Right renal pelvis (tissue), 4 donors: ENCODE measurements around the gene MARCKSL1. TPM values are rescaled to one million over a fixed set of nuclear protein-coding genes. Genes with fewer than 3 reads are reported as not detected.
"Not testable (repeated sequence)": the region's sequence is repeated elsewhere in the genome, so short reads cannot be mapped to it uniquely, and the experiment has no call there.

Source experiments
- DNase-seq, 4 donors: peaks; one replicate each; pipeline ENCODE4 v3.0.0-alpha.2; 2013; ENCODE audit warnings: low read depth in 4 of 4, low spot score in 3 of 4, missing footprints in 1 of 4
- polyA plus RNA-seq, 4 donors: library from polyadenylated mRNA; unstranded; fragments of 120-200 nt; gene quantifications; one replicate each; pipeline ENCODE4 v1.2.1, GENCODE V29; 2013; ENCODE audit not compliant: insufficient read length in 4 of 4

Gene MARCKSL1
- polyA plus RNA-seq, result 100 to 1,000 TPM; 443 to 517 (median 479) TPM

GRCh38 chr1:32335790-32336590 is at the start of gene MARCKSL1:
MARCKSL1 (minus strand) TSS chr1:32336233; CDS start chr1:32336033, 200 bp downstream.
- peak in 3 of 4 donors; percentile 68 to 74 (median 70) for DNase-seq

DNA sequence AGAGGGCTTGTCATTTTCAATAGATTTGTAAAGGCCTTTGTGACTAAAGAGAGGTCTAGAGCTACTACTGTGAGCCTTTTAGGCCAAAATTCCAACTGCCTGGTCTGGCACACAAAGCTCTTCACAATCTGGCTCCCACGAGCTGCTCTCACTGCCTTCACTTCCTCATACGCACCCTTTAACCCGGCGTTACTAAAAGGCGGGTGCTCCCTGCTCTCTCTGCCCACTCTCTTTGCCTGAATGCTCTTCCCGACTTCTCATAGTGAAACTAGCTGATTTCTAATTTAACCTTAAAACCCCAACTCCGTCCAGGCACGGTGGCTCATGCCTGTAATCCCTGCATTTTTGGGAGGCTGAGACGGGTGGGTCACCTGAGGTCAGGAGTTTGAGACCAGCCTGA is 44.0 kb upstream of the MARCKSL1 start:
- no peak for DNase-seq

GRCh38 chr1:32377541-32378220 is 41.6 kb upstream of the MARCKSL1 start:
- no peak for DNase-seq

DNA sequence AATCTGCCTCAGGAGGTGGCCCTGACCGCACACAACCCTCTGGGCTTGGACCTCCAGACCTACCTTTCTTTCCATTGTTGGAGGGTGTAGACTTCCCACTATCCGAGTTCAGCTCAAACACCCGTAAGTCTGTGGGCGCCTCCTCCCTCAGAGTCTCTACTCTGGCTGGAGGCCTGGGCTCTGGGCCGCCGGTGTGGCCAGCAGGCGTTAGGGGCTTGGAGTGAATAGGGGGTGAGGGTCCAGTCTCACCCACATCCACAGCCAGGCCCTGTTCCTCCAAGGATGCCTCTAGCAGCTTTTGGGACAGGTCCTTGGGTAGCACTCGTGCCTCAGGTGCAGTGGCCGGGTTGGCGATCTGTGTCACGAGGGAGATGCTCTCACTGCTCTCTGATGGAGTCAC is 40.2 kb upstream of the MARCKSL1 start:
- no peak for DNase-seq

- DNase-seq, result no peak
These were observed 38.1 kb upstream of the MARCKSL1 start for GRCh38 chr1:32373996-32374592.

DNA sequence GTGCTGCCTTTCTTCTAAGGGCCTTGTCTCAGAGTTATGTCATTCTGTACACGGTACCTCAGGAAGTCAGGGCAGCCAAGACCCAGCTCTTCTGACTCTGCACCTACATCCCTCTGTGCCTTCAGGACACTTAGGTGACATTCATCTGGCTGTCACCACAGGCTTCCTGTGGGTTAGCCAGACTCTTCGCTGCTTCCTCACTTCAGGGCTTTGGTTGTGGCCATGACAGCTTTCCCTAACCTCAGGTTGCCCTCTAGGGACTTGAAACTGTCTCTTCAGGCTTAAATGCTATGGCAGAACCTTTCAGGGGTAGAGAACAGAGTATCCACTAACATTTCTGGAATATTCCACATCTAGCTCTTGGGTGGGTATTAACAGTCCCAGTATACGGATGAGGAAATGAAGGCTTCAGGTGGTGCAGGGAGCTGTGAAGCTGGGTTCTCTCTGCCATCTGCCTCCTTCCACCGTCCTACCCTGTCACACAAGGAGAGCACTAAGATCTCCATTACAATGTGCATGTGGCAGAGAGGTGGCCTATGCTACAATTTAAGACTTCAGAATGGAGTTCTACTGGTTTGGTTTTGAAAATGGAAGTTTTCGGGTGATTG is 36.2 kb upstream of the MARCKSL1 start:
- no peak for DNase-seq

DNA sequence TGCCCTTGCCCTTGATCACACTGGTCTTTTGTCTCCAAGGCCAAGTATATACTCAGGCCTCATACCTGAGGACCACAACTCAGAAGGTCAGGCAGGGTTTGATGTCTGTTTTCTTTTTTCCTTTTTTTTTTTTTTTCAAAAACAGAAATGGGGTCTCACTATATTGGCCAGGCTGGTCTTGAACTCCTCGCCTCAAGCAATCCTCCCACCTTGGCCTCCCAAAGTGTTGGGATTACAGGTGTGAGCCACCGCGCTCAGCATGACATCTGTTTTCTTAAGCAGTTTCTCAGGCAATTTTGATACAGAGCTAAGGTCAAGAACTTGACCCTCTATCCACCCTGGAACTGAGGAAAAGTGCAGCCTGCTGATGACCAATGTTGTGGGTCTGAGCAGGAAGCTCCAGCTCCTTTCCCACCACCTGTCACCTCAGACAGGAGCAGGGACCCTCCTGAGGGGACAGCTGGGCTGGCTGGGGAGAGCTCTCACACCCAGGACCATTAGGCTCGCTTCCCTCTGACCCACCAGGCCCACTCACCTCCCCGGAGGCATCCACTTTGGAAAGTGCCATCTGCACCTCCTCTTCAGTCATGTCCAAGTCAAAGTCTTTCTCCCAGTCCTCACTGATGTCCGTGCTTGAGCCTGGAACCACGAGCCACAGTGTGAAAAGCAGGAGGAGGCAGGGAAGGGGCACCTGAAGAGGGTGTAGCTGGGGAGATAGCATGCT is 32.0 kb upstream of the MARCKSL1 start:
- no peak for DNase-seq

DNA sequence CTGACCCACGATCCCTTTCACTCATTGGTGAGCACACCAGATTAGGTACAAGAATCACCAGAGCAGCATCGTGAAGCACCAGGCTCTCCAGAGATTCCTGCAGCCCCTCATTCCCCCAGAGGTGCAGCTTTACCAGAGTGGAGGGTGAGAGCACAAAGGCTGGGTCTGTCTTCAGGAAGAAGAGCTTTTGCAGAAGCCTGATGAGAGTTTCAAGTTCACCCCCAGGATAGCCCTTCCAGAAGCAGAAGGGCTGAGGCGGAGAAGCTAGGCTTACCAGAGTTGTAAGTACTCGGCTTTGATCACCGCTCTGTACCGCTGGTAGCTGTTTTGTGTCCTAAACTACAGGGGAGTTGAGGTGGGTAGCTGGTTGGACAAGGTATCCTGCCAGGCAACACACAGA is 29.4 kb upstream of the MARCKSL1 start:
- DNase-seq, result no peak

DNA sequence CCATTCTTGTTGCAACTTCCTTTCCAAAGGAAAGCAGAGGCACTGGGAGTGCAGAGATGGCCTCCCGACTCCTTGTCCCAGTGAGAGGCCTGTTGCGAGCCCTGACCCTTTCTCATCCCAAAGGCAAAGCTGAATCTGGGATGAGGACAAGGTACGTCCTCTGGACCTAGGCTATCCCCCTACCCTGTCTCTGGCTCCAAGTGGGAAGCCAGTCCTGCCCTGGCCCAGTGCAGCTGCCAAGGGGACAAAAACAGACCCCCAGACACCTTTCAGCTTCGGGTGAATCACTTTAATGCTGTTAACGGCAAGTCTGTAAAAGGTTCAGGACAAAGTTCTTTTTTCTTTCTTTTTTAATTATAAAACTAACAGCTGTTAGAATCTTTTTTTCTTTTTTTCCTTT is 28.8 kb upstream of the MARCKSL1 start:
- DNase-seq, result no peak

DNA sequence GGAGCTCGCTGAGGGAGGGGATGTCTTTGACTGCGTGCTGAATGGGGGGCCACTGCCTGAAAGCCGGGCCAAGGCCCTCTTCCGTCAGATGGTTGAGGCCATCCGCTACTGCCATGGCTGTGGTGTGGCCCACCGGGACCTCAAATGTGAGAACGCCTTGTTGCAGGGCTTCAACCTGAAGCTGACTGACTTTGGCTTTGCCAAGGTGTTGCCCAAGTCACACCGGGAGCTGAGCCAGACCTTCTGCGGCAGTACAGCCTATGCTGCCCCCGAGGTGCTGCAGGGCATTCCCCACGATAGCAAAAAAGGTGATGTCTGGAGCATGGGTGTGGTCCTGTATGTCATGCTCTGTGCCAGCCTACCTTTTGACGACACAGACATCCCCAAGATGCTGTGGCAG is 27.7 kb upstream of the MARCKSL1 start:
- no peak for DNase-seq

GRCh38 chr1:32362474-32363313 is 26.7 kb upstream of the MARCKSL1 start, which contains the start of the genes FAM229A and TSSK3:
FAM229A (minus strand) TSS chr1:32362485; CDS start chr1:32362091, 394 bp downstream.
TSSK3 (plus strand) TSS chr1:32362539; CDS start chr1:32362702, 163 bp downstream.
- no peak for DNase-seq

- peak; percentile 39 to 51 (median 42) for DNase-seq
These were observed 25.8 kb upstream of the MARCKSL1 start for GRCh38 chr1:32361674-32362473.

DNA sequence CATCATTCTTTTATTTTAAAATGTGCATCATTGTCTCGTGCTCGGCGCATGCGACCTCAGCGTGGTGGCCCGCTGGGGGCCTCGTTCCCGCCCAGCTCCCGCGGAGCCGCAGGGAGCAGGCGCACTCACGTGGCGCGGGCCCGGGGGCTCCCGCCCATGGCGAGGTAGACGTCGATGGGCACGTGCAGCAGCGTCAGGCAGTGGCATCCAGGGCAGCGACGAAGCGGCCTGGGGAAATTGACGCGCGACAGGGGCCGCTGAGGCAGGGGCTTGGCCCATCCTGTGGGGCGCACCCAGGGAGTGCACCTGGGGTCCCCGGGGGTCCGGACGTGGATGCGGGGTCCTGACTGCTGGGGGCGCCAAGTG is 25.3 kb upstream of the MARCKSL1 start:
- DNase-seq, result no peak

GRCh38 chr1:32358435-32358834 is 22.4 kb upstream of the MARCKSL1 start:
- DNase-seq, result no peak

- DNase-seq, result no peak
These were observed 21.6 kb upstream of the MARCKSL1 start for GRCh38 chr1:32357614-32358013.

DNA sequence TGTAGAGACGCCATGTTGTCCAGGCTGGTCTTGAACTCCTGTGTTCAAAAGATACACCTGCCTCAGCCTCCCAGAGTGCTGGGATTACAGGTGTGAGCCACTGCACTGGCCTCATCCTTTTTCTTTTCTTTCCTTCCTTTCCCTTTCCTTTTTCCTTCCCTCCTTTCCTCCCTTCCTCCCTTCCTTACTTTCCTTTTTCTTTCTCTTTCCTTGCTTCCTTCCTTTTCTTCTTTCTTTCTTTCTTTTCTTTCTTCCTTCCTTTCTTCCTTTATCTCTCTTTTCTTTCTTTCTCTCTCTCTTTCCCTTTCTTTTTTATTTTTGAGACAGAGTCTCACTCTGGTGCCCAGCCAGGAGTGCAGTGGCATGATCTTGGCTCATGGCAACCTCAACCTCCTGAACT is 20.4 kb upstream of the MARCKSL1 start:
- DNase-seq, result no peak

DNA sequence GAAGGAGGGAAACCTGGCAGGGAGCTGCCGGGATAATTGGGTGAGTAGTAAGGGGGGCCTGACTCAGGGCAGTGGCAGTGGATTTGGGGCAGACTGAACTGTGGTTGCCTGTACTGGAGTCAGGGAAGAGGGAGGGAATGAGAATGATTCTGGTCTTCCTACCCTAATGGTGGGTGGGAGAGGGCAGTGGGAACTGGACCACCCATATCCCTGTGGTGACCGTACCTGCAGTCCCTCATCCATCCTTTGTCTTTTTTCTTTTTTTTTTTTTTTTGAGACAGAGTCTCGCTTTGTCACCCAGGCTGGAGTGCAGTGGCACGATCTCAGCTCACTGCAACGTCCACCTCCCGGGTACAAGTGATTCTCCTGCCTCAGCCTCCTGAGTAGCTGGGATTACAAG is 19.7 kb upstream of the MARCKSL1 start:
- DNase-seq, result not testable (repeated sequence)

GRCh38 chr1:32353886-32354570 is 18.0 kb upstream of the MARCKSL1 start:
- DNase-seq, result peak in 1 of 4 donors; percentile 48
